CD4-positive, alpha-beta T cell treated with Interferon gamma for 1 hour (primary cell): ENCODE results near the gene CDK10.
A peak's percentile ranks its signal among the peaks of the same experiment; 100 is the strongest.
"Not testable (repeated sequence)": the region's sequence is repeated elsewhere in the genome, so short reads cannot be mapped to it uniquely, and the experiment has no call there.

Experiments
- DNase-seq: peaks from one replicate; pipeline ENCODE4 v3.0.0-alpha.2; 2020

Gene CDK10

DNA sequence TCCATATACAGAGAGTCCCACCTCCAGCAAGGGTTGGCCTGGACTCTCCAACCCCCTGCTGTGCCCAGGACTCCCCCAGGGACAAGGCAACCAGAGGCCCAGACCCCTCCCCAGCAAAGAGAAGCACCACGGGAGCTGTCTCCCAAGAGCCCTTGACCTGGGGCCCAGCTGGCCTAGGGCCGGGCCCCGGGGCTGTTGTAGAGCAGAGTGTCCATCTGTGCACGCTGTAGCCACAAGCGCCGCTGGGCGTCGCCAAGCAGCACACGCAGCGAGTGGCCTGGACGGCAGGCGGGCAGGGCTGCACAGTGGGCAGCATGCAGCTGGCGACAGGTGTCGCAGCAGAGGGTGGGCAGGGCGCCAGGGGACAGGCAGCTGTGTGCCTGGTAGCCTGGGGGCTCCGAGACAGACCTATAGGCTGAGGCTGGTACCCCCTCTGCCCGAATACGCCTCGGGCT lies 10.7 kb downstream of the CDK10 start:
- DNase-seq, result no peak

DNA sequence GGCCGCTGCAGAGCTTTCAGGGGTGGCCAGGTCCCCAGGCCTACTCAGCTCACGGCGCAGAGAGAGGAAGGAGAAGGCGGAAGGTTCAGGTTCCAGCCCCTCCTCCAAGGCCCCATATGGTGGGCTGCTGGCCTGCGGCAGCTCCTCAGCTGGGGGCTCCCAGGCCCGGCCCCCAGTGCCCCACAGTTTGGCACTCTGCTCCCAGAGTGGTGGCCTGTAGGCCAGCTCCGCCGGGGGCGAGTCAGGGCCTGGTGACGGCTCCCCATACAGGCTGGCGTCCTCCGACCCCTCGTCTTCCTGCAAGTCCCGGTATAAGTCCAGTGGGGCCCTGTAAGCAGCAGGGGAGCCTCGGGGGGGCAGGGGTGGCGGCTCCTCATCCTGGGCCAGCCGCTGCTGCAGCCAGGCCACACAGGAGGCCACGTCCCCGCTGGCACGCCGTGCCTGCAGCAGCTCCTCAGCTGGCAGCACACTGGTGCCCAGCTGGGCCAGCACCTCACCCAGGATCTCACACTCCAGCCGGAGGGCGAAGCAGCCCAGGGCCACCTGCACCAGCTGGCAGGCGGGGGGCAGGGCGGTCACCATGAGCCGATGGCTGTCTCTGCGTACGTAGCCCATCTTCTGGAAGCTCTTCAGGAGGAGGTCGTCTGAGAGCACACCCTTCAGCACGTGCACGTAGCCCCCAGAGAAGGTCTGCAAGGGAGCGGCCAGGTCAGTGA lies 11.3 kb downstream of the CDK10 start:
- DNase-seq, result no peak

DNA sequence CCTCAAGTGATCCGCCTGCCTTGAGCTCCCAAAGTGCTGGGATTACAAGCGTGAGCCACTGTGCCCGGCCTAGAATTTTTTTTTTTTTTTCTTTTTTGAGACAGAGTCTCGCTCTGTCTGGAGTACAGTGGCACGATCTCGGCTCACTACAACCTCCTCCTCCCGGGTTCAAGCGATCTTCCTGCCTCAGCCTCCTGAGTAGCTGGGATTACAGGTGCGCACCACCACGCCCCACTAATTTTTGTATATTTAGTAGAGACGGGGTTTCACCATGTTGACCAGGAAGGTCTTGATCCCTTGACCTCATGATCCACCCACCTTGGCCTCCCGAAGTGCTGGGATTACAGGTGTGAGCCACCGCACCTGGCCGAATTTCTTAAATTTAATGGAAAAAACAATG lies 12.2 kb downstream of the CDK10 start:
- not testable (repeated sequence) for DNase-seq

DNA sequence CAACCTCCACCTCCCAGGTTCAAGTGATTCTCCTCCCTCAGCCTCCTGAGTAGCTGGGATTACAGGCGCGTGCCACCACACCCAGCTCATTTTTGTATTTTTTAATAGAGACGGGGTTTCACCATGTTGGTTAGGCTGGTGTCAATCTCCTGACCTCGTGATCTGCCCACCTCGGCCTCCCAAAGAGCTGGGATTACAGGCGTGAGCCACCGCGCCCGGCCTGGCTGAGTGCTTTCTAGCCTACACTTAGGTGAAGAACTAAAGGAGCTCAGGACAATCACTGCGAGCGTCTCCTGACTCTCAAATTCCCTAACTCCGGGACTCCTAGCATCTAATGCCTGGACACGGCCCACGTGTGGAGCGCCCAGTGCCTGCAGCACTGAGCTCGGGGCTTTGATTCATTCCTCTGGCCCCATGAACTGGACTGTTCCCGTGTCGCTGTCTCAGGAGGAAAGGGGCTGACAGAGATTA lies 13.2 kb downstream of the CDK10 start:
- not testable (repeated sequence) for DNase-seq

DNA sequence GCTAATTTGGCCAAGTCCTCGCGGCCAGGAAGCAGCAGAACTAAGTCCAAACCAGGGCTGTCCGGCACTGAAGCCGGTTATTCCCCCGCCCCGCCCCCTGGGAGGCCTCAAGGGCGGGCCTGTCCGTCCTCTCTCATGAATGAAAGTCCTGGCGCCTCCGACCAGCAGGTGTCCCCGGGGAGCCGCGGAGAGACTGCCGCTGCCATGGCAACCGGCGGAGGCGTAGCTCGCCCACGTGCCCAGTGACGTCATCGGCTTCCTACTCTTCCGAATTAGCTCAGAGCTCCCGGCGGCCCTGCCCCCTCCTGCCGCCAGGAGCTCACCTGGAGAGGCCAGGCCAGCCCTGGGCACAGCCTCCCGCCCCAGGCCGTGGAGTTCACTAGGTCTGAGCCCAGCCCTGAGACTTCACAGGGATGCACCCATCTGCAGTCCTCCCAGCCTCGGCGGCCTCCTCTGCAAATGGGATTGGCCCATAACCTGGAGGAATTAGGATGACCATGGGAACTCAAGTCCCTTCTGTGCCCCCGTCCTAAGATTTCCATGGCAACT lies 13.7 kb downstream of the CDK10 start:
- peak; percentile 97 for DNase-seq

DNA sequence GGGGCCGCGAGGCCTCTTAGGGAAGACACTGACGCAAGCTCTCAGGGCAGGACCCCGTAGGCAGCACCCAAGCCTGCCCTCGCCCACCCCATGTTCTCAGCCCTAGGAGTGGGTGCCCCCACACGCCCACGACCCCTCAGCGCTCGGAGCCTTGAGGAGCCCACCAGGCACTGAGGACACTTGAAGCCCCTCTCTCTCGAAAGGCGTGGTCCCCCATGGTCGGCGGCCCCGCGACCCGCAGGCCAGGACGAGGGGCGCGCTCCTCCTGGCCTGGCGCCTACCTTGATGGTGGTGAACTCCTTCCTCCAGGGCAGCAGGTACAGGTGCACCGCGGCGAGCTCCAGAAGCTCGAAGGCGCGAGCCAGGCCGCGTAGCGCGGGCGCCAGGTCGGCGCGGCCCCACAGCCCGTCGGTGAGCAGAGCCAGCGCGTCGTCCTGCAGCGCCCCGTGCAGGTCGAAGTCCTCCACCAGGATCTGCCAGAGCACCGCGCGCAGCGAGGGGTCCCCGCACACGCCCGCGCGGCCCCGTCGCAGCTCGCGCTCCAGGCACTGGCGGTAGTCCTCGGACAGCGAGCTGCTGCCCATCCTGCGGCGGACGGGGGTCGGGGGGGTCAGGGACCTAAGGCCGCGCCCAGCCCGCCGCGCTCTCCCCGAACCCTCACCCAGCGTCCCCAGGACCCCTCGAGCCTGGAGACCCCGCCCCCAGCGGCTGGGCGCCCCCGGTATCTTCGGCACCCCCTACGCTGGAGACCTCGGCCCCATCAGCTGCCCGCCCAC lies 14.3 kb downstream of the CDK10 start:
- peak; percentile 61 for DNase-seq

DNA sequence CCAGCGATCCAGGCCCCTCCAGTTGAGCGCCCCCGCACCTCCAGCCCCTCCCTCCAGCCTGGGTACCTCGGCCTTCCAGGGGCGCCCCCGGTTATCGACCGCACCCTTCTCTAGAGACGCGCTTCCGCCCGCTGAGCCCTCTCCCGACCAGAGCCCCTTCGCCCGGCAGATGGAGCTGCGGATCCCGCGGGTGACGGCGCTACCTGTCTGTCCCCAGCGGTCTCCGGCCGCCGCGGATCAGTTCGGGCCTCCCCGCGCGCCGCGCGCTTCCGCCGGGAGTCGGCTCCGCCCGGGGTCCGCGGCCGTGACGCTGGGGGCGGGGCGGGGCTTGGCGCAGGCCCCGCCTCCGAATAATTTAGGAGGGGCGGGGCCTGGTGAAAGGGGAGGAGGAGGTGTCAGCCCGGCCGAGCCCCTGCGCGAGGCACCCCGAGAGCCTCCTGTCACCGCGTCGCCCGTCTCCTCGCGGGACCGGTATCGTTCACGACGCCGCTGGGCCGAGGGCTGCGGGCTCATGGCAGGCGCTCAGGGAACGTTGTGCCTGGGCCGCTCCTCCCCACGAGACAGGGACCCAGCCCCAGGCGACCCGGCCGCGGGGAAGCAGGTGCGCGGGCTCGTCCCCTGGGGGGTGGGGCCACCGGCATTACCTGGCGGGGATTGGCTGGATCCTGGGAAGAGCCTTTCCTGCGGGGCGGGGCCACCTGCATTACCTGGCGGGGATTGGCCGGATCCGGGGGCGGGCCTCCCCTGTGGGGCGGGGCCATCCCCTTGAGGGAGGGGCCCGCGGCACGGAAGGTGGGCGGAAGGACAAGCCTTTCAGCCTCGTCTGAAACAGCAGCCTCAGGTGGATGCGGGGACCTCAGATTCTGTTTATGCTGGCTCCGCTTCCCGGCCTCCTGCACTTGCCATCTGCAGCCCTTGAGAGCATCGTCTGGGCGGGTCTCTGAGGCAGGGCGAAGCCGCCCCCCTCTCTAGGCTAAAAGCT lies 15.2 kb downstream of the CDK10 start, which contains the start of gene SPATA2L:
TSS of gene SPATA2L (minus strand) at position 281 of the 982 bp plus-strand sequence. CDS start 473 bp downstream, outside the sequence.
- DNase-seq, result peak; percentile 97

DNA sequence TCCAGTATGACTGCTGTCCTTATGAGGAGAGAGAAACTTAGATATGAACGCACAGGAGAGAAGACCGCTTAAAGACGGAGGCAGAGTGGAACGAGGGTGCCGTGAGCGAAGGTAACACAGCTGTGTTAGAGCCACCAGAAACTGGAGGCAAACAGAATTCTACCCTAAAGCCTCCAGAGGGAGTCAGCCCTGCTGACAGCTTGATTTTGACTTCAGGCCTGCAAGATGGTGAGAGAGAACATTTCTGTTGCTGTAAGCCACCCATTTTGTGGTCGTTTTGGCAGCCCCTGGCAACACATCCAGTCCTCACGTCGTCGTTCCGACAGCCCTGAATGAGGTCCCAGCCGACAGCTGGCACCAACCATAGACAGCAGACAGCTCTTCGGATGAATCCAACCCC lies 17.8 kb downstream of the CDK10 start:
- DNase-seq, result no peak

DNA sequence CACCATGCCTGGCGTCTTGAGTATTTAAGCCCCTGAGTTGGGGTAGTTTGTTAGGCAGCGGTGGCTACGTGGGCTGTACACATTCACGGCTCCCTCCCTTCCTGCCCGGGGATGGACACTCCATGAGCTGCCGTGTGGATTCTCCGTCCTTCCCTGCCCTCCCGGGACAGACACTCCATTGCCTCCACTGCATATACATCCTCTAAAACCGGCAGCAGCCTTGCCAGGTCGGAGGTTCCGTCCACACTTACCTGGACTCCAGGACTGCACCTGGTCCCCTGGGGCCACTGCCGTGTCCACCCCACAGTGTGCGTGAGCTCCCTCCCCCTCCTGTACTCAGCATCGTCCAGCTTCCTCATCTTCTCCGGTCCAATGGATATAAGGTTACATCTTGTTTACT lies 18.5 kb downstream of the CDK10 start:
- DNase-seq, result no peak

DNA sequence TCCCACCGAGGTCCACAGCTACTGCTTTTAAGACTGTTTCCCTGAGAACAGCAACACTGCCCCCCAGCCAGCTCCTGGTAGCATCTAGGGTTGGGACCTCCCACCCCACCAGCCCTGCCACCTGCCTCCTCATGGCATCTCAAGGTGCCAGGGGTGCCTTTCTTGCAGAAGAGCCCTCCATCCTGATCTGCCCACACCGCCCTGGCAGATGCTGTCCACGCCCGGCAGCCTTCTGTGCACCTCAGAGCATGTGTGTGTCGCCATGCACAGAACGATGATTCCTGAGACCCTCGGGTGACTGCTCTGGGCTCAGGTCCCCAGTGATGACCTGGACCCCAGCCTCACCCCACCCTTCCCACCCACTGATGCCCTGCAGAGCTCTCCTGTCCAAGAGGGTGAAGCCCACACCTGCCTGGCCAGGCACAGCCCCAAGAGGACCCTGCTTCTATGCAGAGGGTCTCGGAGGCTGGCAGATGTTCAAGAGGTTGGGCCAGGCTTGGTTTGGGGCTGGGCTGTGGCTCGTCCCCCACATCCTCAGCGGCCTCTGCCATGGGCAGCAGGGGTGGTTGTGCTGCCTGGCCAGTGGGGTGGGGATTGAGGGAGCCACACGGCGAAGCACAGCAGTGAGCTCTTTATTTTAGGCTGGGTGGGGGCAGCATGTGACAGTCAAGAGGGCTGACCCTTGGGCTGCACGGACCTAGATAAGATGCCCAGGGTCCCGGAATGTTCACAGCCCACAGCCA lies 20.2 kb downstream of the CDK10 start:
- DNase-seq, result no peak

DNA sequence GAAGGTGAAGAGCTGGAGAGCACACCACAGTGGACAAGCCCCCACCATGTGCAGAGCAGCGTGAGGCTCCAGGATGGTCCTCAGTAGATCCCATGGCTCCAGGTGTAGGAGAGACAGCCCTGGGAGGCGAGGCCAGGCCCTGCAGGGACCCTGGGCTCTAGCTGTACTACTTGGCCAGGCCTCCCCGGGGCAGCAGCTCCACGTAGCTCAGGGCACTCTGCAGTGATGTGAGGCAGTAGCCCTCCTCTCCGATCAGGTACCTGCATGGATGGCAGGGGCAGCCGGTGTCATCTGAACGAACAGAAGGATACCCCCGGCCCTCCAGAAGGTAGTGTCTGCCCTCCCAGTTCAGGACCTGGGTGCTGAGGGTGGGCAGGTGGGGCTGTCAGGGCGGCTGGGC lies 21.2 kb downstream of the CDK10 start:
- DNase-seq, result no peak

DNA sequence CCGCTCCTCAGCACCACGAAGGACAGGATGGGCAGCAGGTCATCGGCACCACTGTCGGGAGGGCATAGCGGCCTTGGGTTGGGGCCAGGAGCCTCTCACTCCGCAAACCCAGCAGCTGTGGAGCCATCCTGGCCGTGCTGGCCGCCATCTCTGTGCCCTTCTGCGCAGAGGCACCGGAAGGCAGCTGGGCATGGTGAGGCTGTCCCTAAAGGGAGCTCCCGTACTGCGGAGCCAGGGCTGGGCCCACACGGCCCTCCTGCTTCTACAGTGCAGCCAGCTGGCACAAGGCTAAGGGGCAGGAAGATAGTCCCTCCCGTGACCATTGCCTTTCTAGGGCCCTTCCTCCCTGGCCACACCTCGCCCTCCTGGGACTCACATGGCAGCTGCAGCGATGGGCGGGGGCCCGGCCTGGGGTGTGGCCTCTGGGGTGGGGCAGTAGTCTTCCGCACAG lies 22.0 kb downstream of the CDK10 start:
- no peak for DNase-seq

DNA sequence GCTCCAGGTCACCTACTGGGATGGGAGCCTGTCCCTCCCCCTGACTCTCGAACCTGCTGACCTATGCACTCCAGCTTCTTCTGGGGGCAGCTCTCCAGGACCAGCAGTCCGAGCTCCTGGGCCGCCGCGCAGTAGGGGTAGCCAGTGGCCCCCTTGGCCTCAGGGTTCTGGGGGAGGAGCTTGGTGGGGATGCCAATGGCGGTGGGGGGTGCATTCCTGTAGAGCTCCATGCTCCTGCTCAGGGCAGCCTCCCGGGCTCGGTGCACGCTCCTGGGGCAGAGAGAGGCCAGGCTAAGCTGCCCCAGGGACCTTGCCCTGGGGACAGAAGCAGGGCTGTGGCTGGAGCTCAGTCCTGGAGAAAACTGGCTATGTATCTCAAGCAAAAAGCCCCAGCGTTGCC lies 22.7 kb downstream of the CDK10 start:
- no peak for DNase-seq

DNA sequence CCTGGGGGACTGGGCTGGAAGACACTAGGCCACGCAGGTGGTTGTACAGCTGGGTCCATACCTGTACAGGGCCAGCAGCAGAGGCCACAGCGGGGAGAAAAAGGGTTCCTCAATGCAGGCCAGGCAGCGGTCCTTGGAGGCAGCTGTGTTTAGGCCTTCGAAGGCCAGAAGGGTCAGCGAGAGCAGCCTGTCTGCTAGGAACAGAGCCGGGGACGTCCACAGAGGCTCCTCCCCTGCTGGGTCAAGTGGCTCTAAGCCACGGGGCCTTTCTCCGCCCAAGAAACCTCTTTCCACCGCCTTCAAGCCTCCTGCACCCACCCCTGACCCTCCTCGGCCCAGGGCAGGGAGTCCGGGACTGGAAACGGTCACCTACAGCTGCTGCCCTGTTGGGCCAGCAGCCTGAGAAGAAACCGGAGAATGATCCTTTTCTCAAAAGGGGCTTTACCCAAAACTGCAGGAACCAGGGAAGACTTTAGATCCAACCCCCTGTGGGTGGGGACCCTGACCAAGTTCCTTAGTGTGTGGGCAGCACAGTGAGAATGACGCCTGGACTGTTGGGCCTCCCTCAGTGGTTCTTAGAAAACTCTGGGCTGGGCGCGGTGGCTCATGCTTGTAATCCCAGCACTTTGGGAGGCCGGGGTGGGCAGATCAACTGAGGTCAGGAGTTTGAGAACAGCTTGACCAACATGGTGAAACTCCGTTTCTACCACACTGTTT lies 23.4 kb downstream of the CDK10 start:
- no peak for DNase-seq

DNA sequence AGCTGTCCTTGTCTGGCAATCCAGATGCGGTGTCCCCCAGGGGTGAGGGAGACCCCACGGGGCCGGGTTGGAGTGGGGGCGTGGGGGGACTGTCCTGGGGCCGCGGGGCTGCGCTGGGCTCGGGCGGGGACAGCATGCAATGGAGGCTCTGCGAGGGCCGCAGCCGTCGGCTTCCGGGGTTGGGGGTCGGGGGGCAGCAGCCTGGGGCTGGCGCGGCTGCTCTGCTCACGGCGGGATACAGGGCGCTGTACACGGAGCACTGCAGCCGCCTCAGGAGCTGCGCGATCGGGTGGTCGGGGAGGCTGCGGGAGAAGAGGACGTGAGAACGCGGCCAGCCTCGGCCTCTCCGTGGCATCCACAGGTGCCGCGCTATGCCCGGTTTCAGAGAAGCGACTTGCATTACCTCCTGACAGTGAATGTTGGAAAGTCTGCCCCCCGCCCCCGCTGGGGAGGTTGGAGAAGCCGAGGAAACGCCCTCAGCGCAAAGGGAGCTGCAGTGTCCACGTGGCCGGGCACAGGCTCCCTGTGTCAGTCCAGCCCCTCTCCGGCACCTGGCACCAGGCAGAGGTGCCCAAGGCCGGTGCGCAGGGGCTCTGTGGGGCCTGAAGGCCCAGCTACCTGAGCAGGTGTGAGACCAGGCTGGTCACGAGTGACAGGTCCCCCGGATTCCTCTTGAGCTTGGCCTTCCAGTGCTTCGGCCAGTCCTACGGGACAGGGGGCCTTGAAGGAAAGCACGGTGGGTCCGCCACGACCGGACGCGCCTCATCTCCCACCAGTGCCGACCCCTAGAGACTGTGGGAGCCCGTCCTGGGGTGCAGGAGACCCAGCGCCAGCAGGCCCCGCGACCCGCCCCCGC lies 24.4 kb downstream of the CDK10 start:
- no peak for DNase-seq

DNA sequence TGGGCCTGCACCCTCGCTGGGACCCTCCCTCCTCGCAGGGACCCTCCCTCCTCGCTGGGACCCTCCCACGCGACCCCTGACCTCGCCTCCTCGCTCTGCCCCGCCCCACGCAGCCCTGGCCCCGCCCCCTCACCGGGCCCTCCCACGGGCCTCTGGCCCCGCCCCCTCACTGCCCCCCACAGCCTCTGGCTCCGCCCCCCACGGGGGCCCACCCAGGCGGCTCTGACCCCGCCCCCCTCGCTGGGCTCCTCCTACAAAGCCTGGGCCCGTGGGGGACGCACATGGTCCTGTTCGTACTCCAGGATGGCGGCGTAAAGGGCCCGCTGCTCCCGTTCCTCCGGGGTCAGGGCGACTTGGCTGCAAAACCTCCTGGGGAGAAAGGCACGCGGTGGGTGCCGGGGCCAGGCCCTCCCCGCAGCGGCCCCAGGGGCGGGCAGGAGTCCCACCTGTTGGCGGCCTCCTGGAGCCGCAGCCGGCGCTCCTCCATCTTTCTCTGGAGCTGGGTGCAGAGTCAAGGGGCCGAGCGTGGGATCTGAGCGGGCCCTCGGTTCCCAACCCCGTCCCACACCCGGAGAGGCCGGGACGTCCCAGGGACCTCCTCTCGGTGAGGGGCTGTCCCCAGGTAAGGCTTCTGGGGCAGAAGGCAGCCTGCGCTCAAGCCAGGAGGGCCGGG lies 25.2 kb downstream of the CDK10 start:
- peak; percentile 69 for DNase-seq

DNA sequence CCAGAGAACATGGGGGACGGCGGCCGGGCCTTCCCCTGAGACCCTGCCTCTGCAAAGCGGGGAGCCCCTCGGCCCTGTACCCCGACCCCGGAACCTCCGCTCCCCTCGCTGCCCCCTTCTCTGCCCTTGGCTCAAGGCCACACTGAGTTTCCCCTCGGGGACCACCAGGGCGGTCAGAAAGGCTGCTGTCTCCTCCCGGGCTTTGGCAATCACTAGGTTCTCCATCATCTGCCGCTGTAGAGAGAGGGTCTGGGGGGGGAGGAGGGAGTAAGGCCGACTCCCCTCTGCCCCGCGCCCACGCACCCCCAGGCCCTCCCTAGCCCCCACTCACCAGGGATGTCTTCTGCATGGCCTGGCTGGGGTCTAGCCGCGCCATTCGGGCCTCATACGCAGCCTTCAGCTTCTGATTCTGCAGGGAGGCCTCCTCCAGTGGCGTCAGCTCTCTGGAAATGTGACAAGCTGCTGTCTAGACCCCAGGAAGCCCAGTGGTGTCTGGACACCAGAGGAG lies 25.8 kb downstream of the CDK10 start:
- DNase-seq, result no peak

DNA sequence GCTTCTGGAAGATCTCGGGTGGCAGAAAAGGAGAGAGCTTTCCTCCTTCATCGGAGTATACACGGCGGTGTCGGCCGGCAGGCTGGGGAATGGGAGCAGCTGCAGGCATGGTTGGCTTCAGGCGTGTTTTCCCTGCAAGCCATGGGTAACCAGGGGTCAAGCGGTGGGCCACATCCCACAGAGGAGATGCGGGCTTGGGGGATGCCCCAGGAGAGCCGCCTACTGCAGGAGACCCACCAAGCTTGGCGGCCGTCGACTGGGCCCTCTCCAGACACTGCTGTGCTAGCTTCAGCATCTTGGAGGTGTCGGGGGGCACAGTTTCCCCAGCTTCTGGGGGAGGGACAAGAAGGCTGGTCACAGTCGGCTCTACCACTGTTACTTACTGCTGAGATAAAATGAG lies 30.0 kb downstream of the CDK10 start:
- DNase-seq, result no peak
